ENCODE measurements around the gene ZNF74.
A peak's percentile ranks its signal among the peaks of the same experiment; 100 is the strongest.
"Not testable (repeated sequence)": the region's sequence is repeated elsewhere in the genome, so short reads cannot be mapped to it uniquely, and the experiment has no call there.

ZNF74 gene

GRCh38 chr22:20401376-20402014 lies 7.5 kb downstream of the ZNF74 start:
- no peak for DNase-seq

GRCh38 chr22:20402960-20403778 lies 9.2 kb downstream of the ZNF74 start:
- DNase-seq, result no peak

- no peak for DNase-seq
These were observed 9.8 kb downstream of the ZNF74 start for GRCh38 chr22:20403779-20404140.

- no peak for DNase-seq
These were observed 10.9 kb downstream of the ZNF74 start for GRCh38 chr22:20404881-20405280.

- no peak for DNase-seq
These were observed 11.5 kb downstream of the ZNF74 start for GRCh38 chr22:20405291-20405930.

GRCh38 chr22:20405931-20406685 lies 12.2 kb downstream of the ZNF74 start:
- DNase-seq, result no peak

- DNase-seq, result no peak
These were observed 12.9 kb downstream of the ZNF74 start for GRCh38 chr22:20406686-20407408.

- DNase-seq, result no peak
These were observed 13.9 kb downstream of the ZNF74 start for GRCh38 chr22:20407829-20408228.

- no peak for DNase-seq
These were observed 14.9 kb downstream of the ZNF74 start for GRCh38 chr22:20408891-20409290.

- not testable (repeated sequence) for DNase-seq
These were observed 15.4 kb downstream of the ZNF74 start for GRCh38 chr22:20409385-20409784.

GRCh38 chr22:20412474-20413216 lies 18.7 kb downstream of the ZNF74 start:
- no peak for DNase-seq

GRCh38 chr22:20413217-20414058 lies 19.5 kb downstream of the ZNF74 start:
- no peak for DNase-seq

- DNase-seq, result no peak
These were observed 20.1 kb downstream of the ZNF74 start for GRCh38 chr22:20414059-20414440.

GRCh38 chr22:20414450-20414849 lies 20.5 kb downstream of the ZNF74 start:
- no peak for DNase-seq

GRCh38 chr22:20415241-20415640 lies 21.3 kb downstream of the ZNF74 start:
- DNase-seq, result not testable (repeated sequence)

- not testable (repeated sequence) for DNase-seq
These were observed 21.7 kb downstream of the ZNF74 start for GRCh38 chr22:20415699-20416098.

- DNase-seq, result peak; percentile 53
These were observed 24.3 kb downstream of the ZNF74 start for GRCh38 chr22:20418211-20418788.

- no peak for DNase-seq
These were observed 25.7 kb downstream of the ZNF74 start for GRCh38 chr22:20419664-20419951.

GRCh38 chr22:20420157-20420842 lies 26.3 kb downstream of the ZNF74 start:
- DNase-seq, result no peak

GRCh38 chr22:20421507-20421874 lies 27.5 kb downstream of the ZNF74 start:
- no peak for DNase-seq
